BLaER1 (cell line): ENCODE measurements around the gene PI16.
"Not testable (repeated sequence)": the region's sequence is repeated elsewhere in the genome, so short reads cannot be mapped to it uniquely, and the experiment has no call there.

Experiments used
- H3K27ac ChIP-seq: shearing (Covaris generic); formaldehyde crosslinking; 2 replicates; pipeline ENCODE4 v1.8.1; 2022
- H3K27me3 ChIP-seq: shearing (Covaris generic); formaldehyde crosslinking; 2 replicates; pipeline ENCODE4 v1.8.1; 2022
- H3K36me3 ChIP-seq: shearing (Covaris generic); formaldehyde crosslinking; 2 replicates; pipeline ENCODE4 v1.8.1; 2022
- H3K4me1 ChIP-seq: shearing (Covaris generic); formaldehyde crosslinking; 2 replicates; pipeline ENCODE4 v1.8.1; 2022
- H3K4me2 ChIP-seq: shearing (Covaris generic); formaldehyde crosslinking; 2 replicates; pipeline ENCODE4 v1.8.1; 2022
- H3K4me3 ChIP-seq: shearing (Covaris generic); formaldehyde crosslinking; 2 replicates; pipeline ENCODE4 v1.8.1; 2022
- H3K9ac ChIP-seq: shearing (Covaris generic); formaldehyde crosslinking; 2 replicates; pipeline ENCODE4 v1.8.1; 2022
- H3K9me3 ChIP-seq: shearing (Covaris generic); formaldehyde crosslinking; 2 replicates; pipeline ENCODE4 v1.8.1; 2022
- H4K20me1 ChIP-seq: shearing (Covaris generic); formaldehyde crosslinking; 2 replicates; pipeline ENCODE4 v1.8.1; 2022
- Cebpa-rat ChIP-seq: shearing (Covaris generic); IDR thresholded peaks from 2 replicates; pipeline ENCODE4 v1.8.1; 2022

PI16 gene

GRCh38 chr6:36986704-36987047 is 32.1 kb downstream of the PI16 start:
- peak overlapping the region; percentile 99 for H3K27ac ChIP-seq
- H4K20me1 ChIP-seq, result peaks cover 35% of the 10 kb centered on the region
- peak overlapping the region; percentile 96 for H3K9ac ChIP-seq
- no peaks in the 10 kb centered on the region for H3K9me3 ChIP-seq
- no peaks in the 10 kb centered on the region for H3K27me3 ChIP-seq
- peaks cover 15% of the 10 kb centered on the region for H3K36me3 ChIP-seq
- H3K4me3 ChIP-seq, result peak overlapping the region; percentile 99
- peaks cover 39% of the 10 kb centered on the region for H3K4me1 ChIP-seq
- TF ChIP-seq Cebpa-rat, result no peak
- peak overlapping the region; percentile 96 for H3K4me2 ChIP-seq

- no peak overlapping the region for H3K4me2 ChIP-seq
- H3K27me3 ChIP-seq, result no peaks in the 10 kb centered on the region
- no peaks in the 10 kb centered on the region for H3K9me3 ChIP-seq
- no peaks in the 10 kb centered on the region for H3K36me3 ChIP-seq
- no peak overlapping the region for H3K4me3 ChIP-seq
- H3K4me1 ChIP-seq, result peaks cover 15% of the 10 kb centered on the region
- H4K20me1 ChIP-seq, result peaks cover 9% of the 10 kb centered on the region
- TF ChIP-seq Cebpa-rat, result no peak
- no peak overlapping the region for H3K9ac ChIP-seq
- H3K27ac ChIP-seq, result no peak overlapping the region
These were observed 34.7 kb downstream of the PI16 start for GRCh38 chr6:36989264-36989663.

GRCh38 chr6:36990401-36990800 is 35.9 kb downstream of the PI16 start:
- not testable (repeated sequence) for H4K20me1 ChIP-seq, H3K4me2 ChIP-seq, H3K4me1 ChIP-seq, H3K9ac ChIP-seq, H3K9me3 ChIP-seq, H3K27ac ChIP-seq, H3K27me3 ChIP-seq, H3K4me3 ChIP-seq, H3K36me3 ChIP-seq

- H3K27me3 ChIP-seq, result no peaks in the 10 kb centered on the region
- H3K27ac ChIP-seq, result peak overlapping the region; percentile 93
- H3K9me3 ChIP-seq, result no peaks in the 10 kb centered on the region
- peak overlapping the region; percentile 96 for H3K4me2 ChIP-seq
- H4K20me1 ChIP-seq, result no peaks in the 10 kb centered on the region
- H3K4me3 ChIP-seq, result peak overlapping the region; percentile 48
- no peak for TF ChIP-seq Cebpa-rat
- H3K4me1 ChIP-seq, result peaks cover 76% of the 10 kb centered on the region
- no peaks in the 10 kb centered on the region for H3K36me3 ChIP-seq
- peak overlapping the region; percentile 75 for H3K9ac ChIP-seq
These were observed 43.5 kb downstream of the PI16 start for GRCh38 chr6:36997811-36998722.

- TF ChIP-seq Cebpa-rat, result no peak
- Histone ChIP-seq H3K4me3 (peak overlapping the region; percentile 48), H3K9me3 (no peaks in the 10 kb centered on the region), H3K36me3 (no peaks in the 10 kb centered on the region), H3K9ac (peak overlapping the region; percentile 75), H4K20me1 (no peaks in the 10 kb centered on the region), H3K4me1 (peaks cover 82% of the 10 kb centered on the region), H3K27me3 (no peaks in the 10 kb centered on the region), H3K27ac (peak overlapping the region; percentile 93), H3K4me2 (peak overlapping the region; percentile 96)
These were observed 44.1 kb downstream of the PI16 start for GRCh38 chr6:36998723-36999038.

GRCh38 chr6:36999061-36999750 is 44.7 kb downstream of the PI16 start:
- Histone ChIP-seq H3K27ac (peak overlapping the region; percentile 93), H3K9me3 (no peaks in the 10 kb centered on the region), H3K36me3 (no peaks in the 10 kb centered on the region), H3K4me2 (peak overlapping the region; percentile 96), H4K20me1 (no peaks in the 10 kb centered on the region), H3K9ac (peak overlapping the region; percentile 75), H3K27me3 (no peaks in the 10 kb centered on the region), H3K4me1 (peaks cover 87% of the 10 kb centered on the region), H3K4me3 (peak overlapping the region; percentile 48)
- TF ChIP-seq Cebpa-rat, result no peak

- no peaks in the 10 kb centered on the region for H3K9me3 ChIP-seq
- H3K9ac ChIP-seq, result peak overlapping the region; percentile 75; the same call in 1 of the 2 replicates
- no peaks in the 10 kb centered on the region for H3K27me3 ChIP-seq
- no peak overlapping the region for H3K4me3 ChIP-seq
- TF ChIP-seq Cebpa-rat, result no peak
- peak overlapping the region; percentile 96 for H3K4me2 ChIP-seq
- peaks cover 93% of the 10 kb centered on the region for H3K4me1 ChIP-seq
- H3K27ac ChIP-seq, result peak overlapping the region; percentile 93
- H4K20me1 ChIP-seq, result no peaks in the 10 kb centered on the region
- no peaks in the 10 kb centered on the region for H3K36me3 ChIP-seq
These were observed 45.2 kb downstream of the PI16 start for GRCh38 chr6:36999751-37000125.

GRCh38 chr6:37004044-37004980 is 49.8 kb downstream of the PI16 start:
- Histone ChIP-seq H3K4me3 (peak overlapping the region; percentile 56), H4K20me1 (no peaks in the 10 kb centered on the region), H3K9me3 (no peaks in the 10 kb centered on the region), H3K4me1 (peaks cover 100% of the 10 kb centered on the region), H3K36me3 (no peaks in the 10 kb centered on the region), H3K27ac (peak overlapping the region; percentile 89), H3K9ac (peak overlapping the region; percentile 75), H3K4me2 (peak overlapping the region; percentile 96), H3K27me3 (no peaks in the 10 kb centered on the region)
- no peak for TF ChIP-seq Cebpa-rat

- no peaks in the 10 kb centered on the region for H4K20me1 ChIP-seq
- TF ChIP-seq Cebpa-rat, result no peak
- H3K4me3 ChIP-seq, result peak within 1 kb of the TSS; percentile 56
- no peaks in the 10 kb centered on the region for H3K27me3 ChIP-seq
- H3K36me3 ChIP-seq, result no peaks in the 10 kb centered on the region
- no peaks in the 10 kb centered on the region for H3K9me3 ChIP-seq
- H3K4me2 ChIP-seq, result peak within 1 kb of the TSS; percentile 96
- H3K9ac ChIP-seq, result peak within 1 kb of the TSS; percentile 75
- H3K27ac ChIP-seq, result peak within 1 kb of the TSS; percentile 89
- peaks cover 93% of the 10 kb centered on the region for H3K4me1 ChIP-seq
These were observed 50.7 kb downstream of the PI16 start, which contains the start of gene FGD2 for GRCh38 chr6:37005061-37005810. Gene FGD2 (plus strand): TSS chr6:37005655. CDS start chr6:37005818, 163 bp downstream.
